WI38 (cell line): Measurements from ENCODE around the gene CYB5R4.
"Not testable (repeated sequence)": the region's sequence is repeated elsewhere in the genome, so short reads cannot be mapped to it uniquely, and the experiment has no call there.

ENCODE experiments used
- H3K4me3 ChIP-seq: 2 replicates; pipeline ENCODE4 v1.5.1; 2011; ENCODE audit warnings: low read depth, mild to moderate bottlenecking, control low read depth, low read length
- TF ChIP-seq, protein P1 (sequence below): IDR thresholded peaks from 2 replicates; pipeline ENCODE4 v1.5.1; 2012; ENCODE audit warnings: low read depth, mild to moderate bottlenecking, control low read depth, low read length

Gene CYB5R4

DNA sequence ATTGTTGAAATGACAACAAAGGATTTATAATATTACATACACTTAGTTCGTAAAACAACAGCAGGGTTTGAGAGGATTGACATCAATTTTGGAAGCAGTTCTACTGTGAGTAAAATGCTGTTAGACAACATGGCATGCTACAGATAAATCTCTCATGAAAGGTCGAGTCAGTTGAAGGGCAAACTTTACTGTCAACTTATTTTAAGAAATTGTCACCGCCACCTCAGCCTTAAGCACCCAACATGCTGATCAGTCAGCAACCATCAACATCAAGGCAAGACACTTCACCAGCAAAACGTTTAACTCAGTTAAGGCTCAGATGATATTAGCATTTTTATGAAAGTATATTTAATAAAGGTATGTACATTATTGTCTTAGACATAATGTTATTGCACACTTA is 31.0 kb downstream of the CYB5R4 start:
- H3K4me3 ChIP-seq = no peak overlapping the region
- TF ChIP-seq, protein P1, sequence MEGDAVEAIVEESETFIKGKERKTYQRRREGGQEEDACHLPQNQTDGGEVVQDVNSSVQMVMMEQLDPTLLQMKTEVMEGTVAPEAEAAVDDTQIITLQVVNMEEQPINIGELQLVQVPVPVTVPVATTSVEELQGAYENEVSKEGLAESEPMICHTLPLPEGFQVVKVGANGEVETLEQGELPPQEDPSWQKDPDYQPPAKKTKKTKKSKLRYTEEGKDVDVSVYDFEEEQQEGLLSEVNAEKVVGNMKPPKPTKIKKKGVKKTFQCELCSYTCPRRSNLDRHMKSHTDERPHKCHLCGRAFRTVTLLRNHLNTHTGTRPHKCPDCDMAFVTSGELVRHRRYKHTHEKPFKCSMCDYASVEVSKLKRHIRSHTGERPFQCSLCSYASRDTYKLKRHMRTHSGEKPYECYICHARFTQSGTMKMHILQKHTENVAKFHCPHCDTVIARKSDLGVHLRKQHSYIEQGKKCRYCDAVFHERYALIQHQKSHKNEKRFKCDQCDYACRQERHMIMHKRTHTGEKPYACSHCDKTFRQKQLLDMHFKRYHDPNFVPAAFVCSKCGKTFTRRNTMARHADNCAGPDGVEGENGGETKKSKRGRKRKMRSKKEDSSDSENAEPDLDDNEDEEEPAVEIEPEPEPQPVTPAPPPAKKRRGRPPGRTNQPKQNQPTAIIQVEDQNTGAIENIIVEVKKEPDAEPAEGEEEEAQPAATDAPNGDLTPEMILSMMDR = no peak

DNA sequence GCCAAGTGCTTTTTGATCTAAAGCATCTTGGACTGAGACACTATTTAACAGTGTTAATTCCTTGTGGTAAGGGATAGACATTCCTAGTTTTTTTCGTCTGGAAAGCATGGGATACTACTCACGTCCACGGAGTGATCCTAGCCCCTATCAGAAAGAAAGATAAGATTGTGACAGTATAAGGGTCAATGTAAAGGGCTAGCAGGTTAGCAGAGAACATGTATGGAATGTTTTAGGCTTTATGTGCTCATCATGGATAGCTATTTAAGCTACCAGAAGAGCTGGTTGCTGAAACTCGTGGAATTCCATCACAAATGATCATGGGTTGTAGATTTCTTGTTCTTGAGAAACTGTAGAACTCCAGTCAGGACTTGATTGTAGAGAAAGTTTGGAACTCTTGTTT is 32.1 kb downstream of the CYB5R4 start:
- TF ChIP-seq, protein P1 = no peak
- no peak overlapping the region for H3K4me3 ChIP-seq

DNA sequence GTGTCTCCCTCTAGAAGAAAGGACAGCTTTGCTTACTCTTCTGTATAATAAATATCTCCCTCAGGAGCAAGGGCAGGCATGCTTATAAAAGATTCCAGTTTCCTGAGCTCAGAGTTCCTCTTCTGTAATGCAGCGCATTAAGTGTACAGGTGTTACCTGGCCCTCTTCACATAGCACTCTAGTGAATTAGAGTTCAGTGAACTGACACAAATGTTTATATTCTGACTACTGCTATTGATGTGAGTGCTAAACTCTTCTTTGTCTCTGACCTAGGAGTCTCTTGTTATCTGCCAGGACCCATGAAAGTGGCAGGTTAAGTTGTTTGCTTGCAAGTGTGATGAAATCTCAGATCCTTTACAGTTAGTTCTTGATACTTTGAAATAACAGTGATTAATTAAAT is 33.5 kb downstream of the CYB5R4 start:
- H3K4me3 ChIP-seq = no peak overlapping the region
- TF ChIP-seq, protein P1 = no peak

DNA sequence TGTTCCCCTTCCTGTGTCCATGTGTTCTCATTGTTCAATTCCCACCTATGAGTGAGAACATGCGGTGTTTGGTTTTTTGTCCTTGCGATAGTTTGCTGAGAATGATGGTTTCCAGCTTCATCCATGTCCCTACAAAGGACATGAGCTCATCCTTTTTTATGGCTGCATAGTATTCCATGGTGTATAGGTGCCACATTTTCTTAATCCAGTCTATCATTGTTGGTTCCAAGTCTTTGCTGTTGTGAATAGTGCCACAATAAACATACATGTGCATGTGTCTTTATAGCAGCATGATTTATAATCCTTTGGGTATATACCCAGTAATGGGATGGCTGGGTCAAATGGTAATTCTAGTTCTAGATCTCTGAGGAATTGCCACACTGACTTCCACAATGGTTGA is 37.6 kb downstream of the CYB5R4 start:
- not testable (repeated sequence) for H3K4me3 ChIP-seq

DNA sequence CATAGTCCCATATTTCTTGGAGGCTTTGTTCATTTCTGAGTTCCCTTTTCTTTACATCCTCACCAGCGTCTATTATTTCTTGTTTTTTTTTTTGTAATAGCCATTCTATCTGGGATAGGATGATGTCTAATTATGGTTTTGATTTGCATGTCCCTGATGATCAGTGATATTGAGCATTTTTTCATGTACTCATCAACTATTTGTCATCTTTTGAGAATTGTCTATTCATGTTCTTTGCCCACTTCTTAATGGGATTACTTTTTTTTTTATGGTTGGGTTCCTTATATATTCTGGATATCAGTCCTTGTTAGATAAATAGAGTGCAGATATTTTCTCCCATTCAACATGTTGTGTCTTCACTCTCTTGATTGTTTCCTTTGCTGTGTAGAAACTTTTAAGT is 42.1 kb downstream of the CYB5R4 start:
- H3K4me3 ChIP-seq = no peak overlapping the region
- TF ChIP-seq, protein P1 = no peak

DNA sequence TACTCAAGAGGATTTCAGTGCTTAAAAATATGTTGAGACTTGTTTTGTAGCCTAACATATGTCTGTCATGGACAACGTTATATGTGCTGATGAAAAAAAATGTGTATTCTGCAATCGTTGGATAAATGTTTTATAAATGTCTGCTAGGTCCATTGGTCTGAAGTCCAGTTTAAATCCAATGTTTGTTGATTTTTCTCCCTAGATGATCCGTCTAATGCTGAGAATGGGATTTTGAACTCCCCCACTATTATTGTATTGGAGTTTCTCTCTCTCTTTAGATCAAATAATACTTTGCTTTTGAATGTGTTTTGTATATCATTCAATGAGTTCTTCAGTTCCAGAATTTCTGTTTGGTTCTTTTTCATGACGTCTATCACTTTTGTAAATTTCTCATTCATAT is 44.9 kb downstream of the CYB5R4 start:
- H3K4me3 ChIP-seq = no peak overlapping the region
- TF ChIP-seq, protein P1 = no peak

DNA sequence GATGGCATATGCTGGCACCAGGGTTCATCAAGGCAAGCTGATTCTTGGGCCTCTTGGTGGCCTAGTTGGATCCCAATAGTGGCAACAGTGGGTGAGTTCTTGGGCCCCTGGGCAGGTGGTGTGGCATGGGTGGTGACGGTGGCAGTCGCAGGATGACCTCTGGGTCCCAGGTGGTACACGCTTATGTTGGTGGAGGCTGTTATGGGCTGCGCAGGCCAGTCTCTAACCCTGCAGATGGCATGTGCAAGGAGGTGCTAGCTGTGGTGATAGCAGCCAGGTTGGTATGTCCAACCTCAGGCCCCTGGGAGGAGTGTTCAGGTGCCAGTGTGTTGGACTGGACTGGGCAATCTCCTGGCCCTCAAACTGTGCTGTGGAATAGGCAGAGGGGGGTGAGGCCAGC is 46.2 kb downstream of the CYB5R4 start:
- TF ChIP-seq, protein P1 = no peak
- H3K4me3 ChIP-seq = no peak overlapping the region

DNA sequence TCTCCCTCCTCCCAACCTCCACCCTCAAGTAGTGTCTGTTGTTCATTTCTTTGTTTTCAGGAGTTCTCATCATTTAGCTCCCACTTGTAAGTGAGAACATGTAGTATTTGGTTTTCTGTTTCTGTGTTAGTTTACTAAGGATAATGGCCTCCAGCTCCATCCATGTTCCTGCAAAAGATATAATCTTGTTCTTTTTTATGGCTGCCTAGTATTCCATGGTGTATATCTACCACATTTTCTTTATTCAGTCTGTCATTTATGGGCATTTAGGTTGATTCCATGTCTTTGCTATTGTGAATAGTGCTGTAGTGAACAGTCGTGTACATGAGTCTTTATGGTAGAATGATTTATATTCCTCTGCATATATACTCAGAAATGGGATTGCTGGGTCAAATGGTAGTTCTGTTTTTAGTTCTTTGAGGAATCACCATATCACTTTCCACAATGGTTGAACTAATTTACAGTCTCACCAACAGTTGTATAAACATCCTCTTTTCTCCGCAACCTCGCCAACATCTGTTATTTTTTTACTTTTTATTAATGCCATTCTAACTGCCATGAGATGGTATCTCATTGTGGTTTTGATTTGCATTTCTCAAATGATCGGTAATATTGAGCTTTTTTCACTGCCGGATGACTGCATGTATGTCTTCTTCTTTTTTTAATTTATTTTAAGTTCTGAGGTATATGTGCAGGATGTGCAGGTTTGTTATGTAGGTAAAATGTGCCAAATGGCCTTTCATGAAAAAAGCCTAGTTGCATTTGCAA is 48.3 kb downstream of the CYB5R4 start:
- not testable (repeated sequence) for H3K4me3 ChIP-seq
